ENCODE data around the gene IFNA16. TPM values are rescaled to one million over a fixed set of nuclear protein-coding genes. Genes with fewer than 3 reads are reported as not detected.
A peak's percentile ranks its signal among the peaks of the same experiment; 100 is the strongest.

The IFNA16 gene
- total RNA-seq, 1 experiment from 2014 or later: not detected

GRCh38 chr9:21252721-21253547, 35.8 kb upstream of the IFNA16 start:
- CTCF ChIA-PET: interaction anchor here (0.7 to 2.9 kb wide), 35 partner anchors 9 to 991 kb away, joined by 3 to 41 read pairs (median 5); partner anchors contain the start of gene KLHL9
- Histone ChIP-seq H3K79me2 (ENCODE audit: insufficient read depth, low read length) (no peaks in the 10 kb centered on the region), H3K4me1 (ENCODE audit: control insufficient read depth in 1 of 2, insufficient read depth in 2 of 2, low read length in 2 of 2) (peaks cover 0 to 4% of the 10 kb centered on the region in 2 experiments; a peak in 1 of 4 replicates), H3K27ac (ENCODE audit: low read depth, low read length) (no peak overlapping the region), H3K4me2 (ENCODE audit: low read length) (peak overlapping the region; percentile 82), H3K27me3 (ENCODE audit: insufficient read depth, low read length) (no peaks in the 10 kb centered on the region), H4K20me1 (ENCODE audit: insufficient read depth) (no peaks in the 10 kb centered on the region), H3K9me2 (ENCODE audit: insufficient read depth) (no peaks in the 10 kb centered on the region), H2AFZ (ENCODE audit: low read depth, low read length, poor library complexity, severe bottlenecking) (peak overlapping the region; percentile 92), H3K4me3 (replicated peaks in 1 of 2; ENCODE audit: low read depth in 1 of 2, low read length in 2 of 2) (peak overlapping the region; percentile 23 to 45; a peak in 3 of 4 replicates), H3K9ac (ENCODE audit: low read length) (no peak overlapping the region), H3K9me3 (ENCODE audit: control insufficient read depth in 1 of 2, insufficient read depth in 1 of 2, low read depth in 1 of 2, low read length in 2 of 2) (no peaks in the 10 kb centered on the region), H3K36me3 (ENCODE audit: control insufficient read depth in 1 of 2, insufficient read depth in 2 of 2, low read length in 2 of 2) (no peaks in the 10 kb centered on the region)
- POLR2A ChIA-PET: interaction anchor here (1.0 to 2.0 kb wide), 4 partner anchors 15 to 431 kb away, joined by 3 to 14 read pairs (median 3); partner anchors contain the start of gene KLHL9
- intact Hi-C loops (cut with micrococcal nuclease): loop anchor here (1.0 to 5.0 kb wide), 3 partner anchors 143 to 254 kb away; no protein-coding TSS in a partner anchor
- DNase-seq (ENCODE audit: low read depth, low spot score) (peak; percentile 38), ATAC-seq (peak; percentile 93)
- no TSS peak for BruUV-seq (replicated peaks)
- RAD21 ChIA-PET (ENCODE audit: low non-redundant PET in 1 of 2, low total read pairs in 2 of 2, uncharacterized antibody in 2 of 2, unreplicated experiment in 2 of 2): interaction anchor here (0.6 to 1.7 kb wide), 5 partner anchors 45 to 230 kb away, joined by 3 to 5 read pairs (median 4); no protein-coding TSS in a partner anchor
- TF ChIP-seq EZH2phosphoT487 (IDR thresholded peaks at IDR 0.05; ENCODE audit: borderline replicate concordance): no peak
- no peak for TF ChIP-seq SIN3A (IDR thresholded peaks at IDR 0.05; ENCODE audit: low read depth)
- TF ChIP-seq ZNF274 (IDR thresholded peaks at IDR 0.05; ENCODE audit: low read depth, low read length): no peak
- TF ChIP-seq FOSL1 (IDR thresholded peaks at IDR 0.05; ENCODE audit: low read depth): no peak
- TF ChIP-seq, protein P1, sequence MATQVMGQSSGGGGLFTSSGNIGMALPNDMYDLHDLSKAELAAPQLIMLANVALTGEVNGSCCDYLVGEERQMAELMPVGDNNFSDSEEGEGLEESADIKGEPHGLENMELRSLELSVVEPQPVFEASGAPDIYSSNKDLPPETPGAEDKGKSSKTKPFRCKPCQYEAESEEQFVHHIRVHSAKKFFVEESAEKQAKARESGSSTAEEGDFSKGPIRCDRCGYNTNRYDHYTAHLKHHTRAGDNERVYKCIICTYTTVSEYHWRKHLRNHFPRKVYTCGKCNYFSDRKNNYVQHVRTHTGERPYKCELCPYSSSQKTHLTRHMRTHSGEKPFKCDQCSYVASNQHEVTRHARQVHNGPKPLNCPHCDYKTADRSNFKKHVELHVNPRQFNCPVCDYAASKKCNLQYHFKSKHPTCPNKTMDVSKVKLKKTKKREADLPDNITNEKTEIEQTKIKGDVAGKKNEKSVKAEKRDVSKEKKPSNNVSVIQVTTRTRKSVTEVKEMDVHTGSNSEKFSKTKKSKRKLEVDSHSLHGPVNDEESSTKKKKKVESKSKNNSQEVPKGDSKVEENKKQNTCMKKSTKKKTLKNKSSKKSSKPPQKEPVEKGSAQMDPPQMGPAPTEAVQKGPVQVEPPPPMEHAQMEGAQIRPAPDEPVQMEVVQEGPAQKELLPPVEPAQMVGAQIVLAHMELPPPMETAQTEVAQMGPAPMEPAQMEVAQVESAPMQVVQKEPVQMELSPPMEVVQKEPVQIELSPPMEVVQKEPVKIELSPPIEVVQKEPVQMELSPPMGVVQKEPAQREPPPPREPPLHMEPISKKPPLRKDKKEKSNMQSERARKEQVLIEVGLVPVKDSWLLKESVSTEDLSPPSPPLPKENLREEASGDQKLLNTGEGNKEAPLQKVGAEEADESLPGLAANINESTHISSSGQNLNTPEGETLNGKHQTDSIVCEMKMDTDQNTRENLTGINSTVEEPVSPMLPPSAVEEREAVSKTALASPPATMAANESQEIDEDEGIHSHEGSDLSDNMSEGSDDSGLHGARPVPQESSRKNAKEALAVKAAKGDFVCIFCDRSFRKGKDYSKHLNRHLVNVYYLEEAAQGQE (IDR thresholded peaks at IDR 0.05; ENCODE audit: low read depth): no peak
- no peak for TF ChIP-seq EZH2 (IDR thresholded peaks at IDR 0.05)
- no peak for TF ChIP-seq CBX3 (IDR thresholded peaks at IDR 0.05; ENCODE audit: low read depth)
- no peak for TF ChIP-seq YY1 (IDR thresholded peaks at IDR 0.05; ENCODE audit: extremely low read depth, insufficient replicate concordance, low read depth, low read length)
- TF ChIP-seq, protein P2, sequence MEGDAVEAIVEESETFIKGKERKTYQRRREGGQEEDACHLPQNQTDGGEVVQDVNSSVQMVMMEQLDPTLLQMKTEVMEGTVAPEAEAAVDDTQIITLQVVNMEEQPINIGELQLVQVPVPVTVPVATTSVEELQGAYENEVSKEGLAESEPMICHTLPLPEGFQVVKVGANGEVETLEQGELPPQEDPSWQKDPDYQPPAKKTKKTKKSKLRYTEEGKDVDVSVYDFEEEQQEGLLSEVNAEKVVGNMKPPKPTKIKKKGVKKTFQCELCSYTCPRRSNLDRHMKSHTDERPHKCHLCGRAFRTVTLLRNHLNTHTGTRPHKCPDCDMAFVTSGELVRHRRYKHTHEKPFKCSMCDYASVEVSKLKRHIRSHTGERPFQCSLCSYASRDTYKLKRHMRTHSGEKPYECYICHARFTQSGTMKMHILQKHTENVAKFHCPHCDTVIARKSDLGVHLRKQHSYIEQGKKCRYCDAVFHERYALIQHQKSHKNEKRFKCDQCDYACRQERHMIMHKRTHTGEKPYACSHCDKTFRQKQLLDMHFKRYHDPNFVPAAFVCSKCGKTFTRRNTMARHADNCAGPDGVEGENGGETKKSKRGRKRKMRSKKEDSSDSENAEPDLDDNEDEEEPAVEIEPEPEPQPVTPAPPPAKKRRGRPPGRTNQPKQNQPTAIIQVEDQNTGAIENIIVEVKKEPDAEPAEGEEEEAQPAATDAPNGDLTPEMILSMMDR (IDR thresholded peaks at IDR 0.05 in 2 of 3, conservative IDR thresholded peaks at IDR 0.05 in 1 of 3; ENCODE audit: borderline replicate concordance in 1 of 3, insufficient read depth in 1 of 3, low read depth in 2 of 3, low read length in 2 of 3): peak; percentile 67 to 80 (median 72)
- no peak for TF ChIP-seq POLR2AphosphoS5 (IDR thresholded peaks at IDR 0.05; ENCODE audit: low read depth, low read length)
- no peak for TF ChIP-seq ELF1 (IDR thresholded peaks at IDR 0.05; ENCODE audit: borderline replicate concordance, low read depth)
- TF ChIP-seq EGR1 (IDR thresholded peaks at IDR 0.05; ENCODE audit: low read depth): no peak
- no peak for TF ChIP-seq ZFX (IDR thresholded peaks at IDR 0.05)
- TF ChIP-seq, protein P3, sequence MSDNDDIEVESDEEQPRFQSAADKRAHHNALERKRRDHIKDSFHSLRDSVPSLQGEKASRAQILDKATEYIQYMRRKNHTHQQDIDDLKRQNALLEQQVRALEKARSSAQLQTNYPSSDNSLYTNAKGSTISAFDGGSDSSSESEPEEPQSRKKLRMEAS (IDR thresholded peaks at IDR 0.05): peak; percentile 34; the same call in 1 of the 2 replicates
- no peak for TF ChIP-seq POLR2A (IDR thresholded peaks at IDR 0.05; ENCODE audit: borderline replicate concordance, extremely low read depth, insufficient read depth, insufficient read length)
- no peak for TF ChIP-seq CEBPB (IDR thresholded peaks at IDR 0.05; ENCODE audit: low read depth)
- TF ChIP-seq, protein P4, sequence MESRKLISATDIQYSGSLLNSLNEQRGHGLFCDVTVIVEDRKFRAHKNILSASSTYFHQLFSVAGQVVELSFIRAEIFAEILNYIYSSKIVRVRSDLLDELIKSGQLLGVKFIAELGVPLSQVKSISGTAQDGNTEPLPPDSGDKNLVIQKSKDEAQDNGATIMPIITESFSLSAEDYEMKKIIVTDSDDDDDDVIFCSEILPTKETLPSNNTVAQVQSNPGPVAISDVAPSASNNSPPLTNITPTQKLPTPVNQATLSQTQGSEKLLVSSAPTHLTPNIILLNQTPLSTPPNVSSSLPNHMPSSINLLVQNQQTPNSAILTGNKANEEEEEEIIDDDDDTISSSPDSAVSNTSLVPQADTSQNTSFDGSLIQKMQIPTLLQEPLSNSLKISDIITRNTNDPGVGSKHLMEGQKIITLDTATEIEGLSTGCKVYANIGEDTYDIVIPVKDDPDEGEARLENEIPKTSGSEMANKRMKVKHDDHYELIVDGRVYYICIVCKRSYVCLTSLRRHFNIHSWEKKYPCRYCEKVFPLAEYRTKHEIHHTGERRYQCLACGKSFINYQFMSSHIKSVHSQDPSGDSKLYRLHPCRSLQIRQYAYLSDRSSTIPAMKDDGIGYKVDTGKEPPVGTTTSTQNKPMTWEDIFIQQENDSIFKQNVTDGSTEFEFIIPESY (IDR thresholded peaks at IDR 0.05; ENCODE audit: extremely low read depth, insufficient replicate concordance, low read length): no peak
- TF ChIP-seq SP1 (IDR thresholded peaks at IDR 0.05; ENCODE audit: low read depth): no peak
- no peak for TF ChIP-seq SRF (IDR thresholded peaks at IDR 0.05; ENCODE audit: low read depth)
